ENCODE measurements around the gene FOXR1. TPM values are rescaled to one million over a fixed set of nuclear protein-coding genes. Genes with fewer than 3 reads are reported as not detected.

The FOXR1 gene, protein sequence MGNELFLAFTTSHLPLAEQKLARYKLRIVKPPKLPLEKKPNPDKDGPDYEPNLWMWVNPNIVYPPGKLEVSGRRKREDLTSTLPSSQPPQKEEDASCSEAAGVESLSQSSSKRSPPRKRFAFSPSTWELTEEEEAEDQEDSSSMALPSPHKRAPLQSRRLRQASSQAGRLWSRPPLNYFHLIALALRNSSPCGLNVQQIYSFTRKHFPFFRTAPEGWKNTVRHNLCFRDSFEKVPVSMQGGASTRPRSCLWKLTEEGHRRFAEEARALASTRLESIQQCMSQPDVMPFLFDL
- not detected in 2 replicates for total RNA-seq

DNA sequence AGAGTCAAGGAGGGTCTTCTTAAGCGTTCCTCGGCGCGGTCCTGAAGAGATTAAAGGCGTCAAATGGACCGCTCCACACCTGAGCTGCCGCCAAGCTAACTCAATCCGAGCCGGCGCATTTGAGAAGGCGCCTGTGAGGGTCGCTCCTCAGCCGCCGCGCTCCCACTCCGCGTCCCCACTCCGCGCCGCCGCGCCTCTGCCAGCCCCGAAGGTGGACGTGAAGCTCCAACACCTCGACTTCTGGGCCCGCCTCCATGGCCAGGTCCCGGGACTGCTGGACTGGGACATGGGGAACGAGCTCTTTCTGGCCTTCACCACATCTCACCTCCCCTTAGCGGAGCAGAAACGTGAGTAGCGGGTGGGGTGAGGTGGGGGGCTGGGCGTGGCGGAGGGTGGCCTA, at the start of gene FOXR1:
TSS of gene FOXR1 (plus strand) at position 116 of the 400 bp plus-strand sequence. CDS start at position 287, 171 bp downstream.

DNA sequence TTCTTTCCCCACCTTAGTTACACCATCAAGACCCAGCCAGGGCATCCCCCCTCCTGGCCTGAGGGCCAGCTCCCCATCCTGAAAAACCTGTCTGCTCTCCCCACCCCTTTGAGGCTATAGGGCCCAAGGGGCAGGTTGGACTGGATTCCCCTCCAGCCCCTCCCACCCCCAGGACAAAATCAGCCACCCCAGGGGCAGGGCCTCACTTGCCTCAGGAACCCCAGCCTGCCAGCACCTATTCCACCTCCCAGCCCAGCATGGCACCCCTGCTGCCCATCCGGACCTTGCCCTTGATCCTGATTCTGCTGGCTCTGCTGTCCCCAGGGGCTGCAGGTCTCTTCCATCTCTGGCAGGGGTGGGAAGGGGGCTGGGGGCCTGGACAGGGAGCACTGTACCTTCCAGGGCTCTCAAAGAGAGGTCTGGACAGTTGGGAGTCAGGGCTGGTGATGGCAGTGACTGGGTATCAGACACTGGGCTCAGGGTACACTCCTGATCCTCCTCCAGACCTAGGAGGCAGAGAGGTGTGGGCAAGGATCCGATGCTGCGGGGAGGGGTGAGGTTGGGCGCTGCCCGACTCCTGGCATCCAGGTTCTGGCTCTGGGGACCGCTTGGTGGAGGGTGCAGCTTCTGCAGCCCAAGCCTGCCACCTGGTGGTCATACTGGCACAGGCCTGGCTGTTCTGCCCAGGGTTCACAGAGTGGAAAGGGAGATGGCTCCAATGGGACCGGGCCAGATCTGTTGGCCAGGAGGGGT, 15.3 kb upstream of the FOXR1 start, which contains the start of gene UPK2:
TSS of gene UPK2 (plus strand) at position 205 of the 753 bp plus-strand sequence. CDS start at position 258, 53 bp downstream.

DNA sequence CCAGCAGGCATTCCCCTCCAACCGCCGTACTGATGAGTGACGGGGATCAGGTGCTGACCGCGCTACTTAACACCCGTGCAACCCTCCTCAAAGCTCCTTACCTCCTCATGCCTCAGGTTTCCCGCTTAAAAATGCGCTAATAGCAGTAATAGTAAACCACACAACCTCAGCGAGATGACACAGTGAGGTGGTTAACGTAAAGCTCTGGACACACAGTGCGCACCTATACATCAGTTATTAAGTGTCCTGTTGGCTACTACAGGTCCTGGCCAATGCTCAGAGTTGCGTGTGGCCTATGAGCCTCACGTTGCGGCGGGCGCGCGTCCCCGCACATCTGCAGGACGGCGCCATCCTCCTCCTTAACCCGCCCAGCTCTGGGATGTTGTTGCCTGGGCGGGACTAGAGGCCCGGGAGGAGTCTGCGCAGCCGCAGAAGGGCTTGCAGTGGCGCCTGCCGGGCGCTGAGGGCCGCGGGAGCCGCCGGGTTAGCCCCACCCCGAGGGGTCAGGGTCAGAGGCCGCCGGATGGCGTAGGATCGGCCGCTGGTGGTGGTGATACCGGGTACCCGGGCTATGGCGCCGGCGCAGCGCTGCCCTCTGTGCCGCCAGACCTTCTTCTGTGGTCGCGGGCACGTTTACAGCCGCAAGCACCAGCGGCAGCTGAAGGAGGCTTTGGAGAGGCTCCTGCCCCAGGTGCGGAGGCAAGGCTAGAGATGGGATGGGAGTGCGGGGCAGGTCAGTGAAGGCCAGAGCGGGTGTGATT, 26.2 kb downstream of the FOXR1 start, which contains the start of gene CENATAC:
TSS of gene CENATAC (plus strand) at position 512 of the 761 bp plus-strand sequence. CDS start at position 572, 60 bp downstream.

DNA sequence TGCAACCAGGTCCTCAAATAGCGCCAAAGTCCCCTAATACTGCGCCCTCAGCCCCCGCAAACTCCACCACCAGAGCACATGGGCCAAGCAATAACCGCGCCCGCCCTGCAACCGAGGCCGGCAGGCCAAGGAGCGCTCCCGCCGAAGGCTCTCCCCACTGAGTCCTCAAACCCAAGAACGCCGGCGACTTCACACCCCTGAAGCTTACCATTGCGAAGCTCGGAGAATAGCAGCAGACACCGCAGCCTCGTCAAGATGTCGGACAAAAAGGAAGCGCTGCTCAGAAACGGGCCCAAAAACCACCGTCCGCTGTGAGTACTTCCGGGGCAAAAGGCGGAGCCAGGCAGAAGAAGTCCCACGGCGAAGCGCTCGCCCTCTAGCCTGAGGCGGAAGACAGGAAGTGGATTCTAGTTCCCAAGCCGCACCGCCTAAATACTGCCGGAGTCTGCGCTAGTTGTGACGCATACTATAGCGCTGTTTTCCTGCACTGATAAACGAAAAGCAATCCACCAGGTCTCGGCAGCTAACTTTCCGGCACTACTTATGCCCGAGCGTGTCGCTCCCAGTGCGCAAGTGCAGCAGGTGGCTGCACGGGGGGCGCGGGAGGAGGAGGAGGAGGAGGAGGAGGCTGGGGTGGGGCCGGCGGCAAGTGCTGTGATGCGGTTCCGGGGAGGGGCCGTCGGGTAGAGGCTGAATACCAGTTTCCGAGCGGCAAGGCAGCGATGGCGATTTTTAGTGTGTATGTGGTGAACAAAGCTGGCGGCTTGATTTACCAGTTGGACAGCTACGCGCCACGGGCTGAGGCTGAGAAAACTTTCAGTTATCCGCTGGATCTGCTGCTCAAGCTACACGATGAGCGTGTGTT, 46.7 kb downstream of the FOXR1 start, which contains the start of the genes RPS25 and TRAPPC4:
TSS of gene RPS25 (minus strand) at position 270 of the 865 bp plus-strand sequence. CDS start at position 211, 59 bp downstream.
TSS of gene TRAPPC4 (plus strand) at position 693 of the 865 bp plus-strand sequence. CDS start at position 723, 30 bp downstream.

DNA sequence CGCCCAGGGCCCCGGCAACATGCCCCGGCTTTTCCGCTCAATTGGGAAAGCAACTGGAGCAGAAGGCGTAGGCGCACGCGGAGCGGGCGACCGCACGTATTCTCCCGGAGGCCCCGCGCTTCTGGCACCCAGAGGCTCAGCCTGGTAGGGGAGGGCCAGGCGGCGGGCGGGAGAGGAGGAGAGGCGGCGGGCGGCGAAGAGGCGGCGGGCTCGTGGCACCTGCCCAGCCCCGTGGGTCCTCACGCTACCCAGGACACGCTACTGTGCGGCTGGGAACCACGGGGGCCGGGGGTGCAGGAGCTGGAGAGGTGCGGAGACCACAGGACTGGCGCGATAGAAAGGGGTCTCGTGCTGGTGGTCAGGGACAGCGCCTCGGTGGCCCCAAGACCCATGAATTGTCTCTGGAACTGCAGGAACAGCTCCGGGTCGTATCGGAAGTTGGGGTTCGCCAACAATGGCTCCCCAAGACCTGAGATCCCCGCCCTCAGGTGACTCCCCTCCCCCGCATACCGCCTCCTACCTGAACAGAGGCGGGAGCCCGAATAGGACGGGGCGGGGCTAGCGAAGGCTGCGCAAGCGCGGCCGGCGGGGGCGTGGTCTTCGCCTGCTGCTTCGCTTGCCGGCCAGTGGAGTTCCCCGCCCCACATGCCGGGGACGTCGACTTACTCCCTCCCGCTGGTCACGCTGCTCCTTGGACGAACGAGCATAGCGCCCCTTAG, 58.9 kb downstream of the FOXR1 start, which contains the start of gene SLC37A4:
TSS of gene SLC37A4 (minus strand) at position 549 of the 719 bp plus-strand sequence.

Other genes with a start within 250 kb of the FOXR1 start
- gene DDX6, start 180.6 kb upstream of the FOXR1 start, total RNA-seq = 131 and 157 TPM in 2 replicates
- under 0.01 TPM in 1 of 2 replicates, not detected in the other for gene CXCR5, start 87.9 kb upstream of the FOXR1 start, total RNA-seq
- gene BCL9L, start 45.8 kb upstream of the FOXR1 start, total RNA-seq = 22.7 and 49.0 TPM in 2 replicates
- not detected in 2 replicates for gene UPK2, start 15.5 kb upstream of the FOXR1 start, total RNA-seq
- 24.8 and 31.9 TPM in 2 replicates for gene CENATAC, start 26.4 kb downstream of the FOXR1 start, total RNA-seq
- 737 and 1,241 TPM in 2 replicates for gene RPS25, start 46.6 kb downstream of the FOXR1 start, total RNA-seq
- 76.4 and 101 TPM in 2 replicates for gene TRAPPC4, start 47.0 kb downstream of the FOXR1 start, total RNA-seq
- gene SLC37A4, start 59.1 kb downstream of the FOXR1 start, total RNA-seq = 8.9 and 12.8 TPM in 2 replicates
- gene HYOU1, start 85.4 kb downstream of the FOXR1 start, total RNA-seq = 69.6 and 77.7 TPM in 2 replicates
- gene VPS11, start 96.1 kb downstream of the FOXR1 start, total RNA-seq = 31.4 and 42.3 TPM in 2 replicates
- gene HMBS, start 113.1 kb downstream of the FOXR1 start, total RNA-seq = 8.9 and 10.3 TPM in 2 replicates
- gene DPAGT1, start 130.1 kb downstream of the FOXR1 start, total RNA-seq = 19.3 and 23.3 TPM in 2 replicates
- gene C2CD2L, start 135.6 kb downstream of the FOXR1 start, total RNA-seq = 1.9 and 4.0 TPM in 2 replicates
- gene HINFP, start 149.8 kb downstream of the FOXR1 start, total RNA-seq = 14.4 and 18.5 TPM in 2 replicates
- under 0.01 and 0.17 TPM in 2 replicates for gene ABCG4, start 177.3 kb downstream of the FOXR1 start, total RNA-seq
- 20.8 and 29.9 TPM in 2 replicates for gene NLRX1, start 197.0 kb downstream of the FOXR1 start, total RNA-seq
- not detected in 2 replicates for gene NHERF4, start 213.7 kb downstream of the FOXR1 start, total RNA-seq
- 9.6 and 11.5 TPM in 2 replicates for gene CBL, start 234.6 kb downstream of the FOXR1 start, total RNA-seq